Measurements from ENCODE around the gene GALNT7.

GRCh38 chr4:173265751-173266150 is 97.1 kb downstream of the GALNT7 start:
- TF ChIP-seq SP1 (IDR thresholded peaks at IDR 0.05; ENCODE audit: low read depth, low read length), result no peak
- no peak for TF ChIP-seq GABPA (IDR thresholded peaks at IDR 0.05; ENCODE audit: low read depth)
- no peak for TF ChIP-seq RFX5 (IDR thresholded peaks at IDR 0.05; ENCODE audit: low read depth, low read length)
- no peak for TF ChIP-seq CTCF (IDR thresholded peaks at IDR 0.05 in 2 of 3, conservative IDR thresholded peaks at IDR 0.05 in 1 of 3; ENCODE audit: control insufficient read depth in 2 of 3, extremely low read depth in 1 of 3, insufficient read depth in 1 of 3, low read depth in 3 of 3, low read length in 3 of 3)
- no peak for TF ChIP-seq ATF2 (IDR thresholded peaks at IDR 0.05; ENCODE audit: low read length)
- TF ChIP-seq POLR2A (IDR thresholded peaks at IDR 0.05; ENCODE audit: low read depth, low read length), result no peak
- TF ChIP-seq MAX (IDR thresholded peaks at IDR 0.05; ENCODE audit: low read depth, low read length), result no peak
- no peak for TF ChIP-seq ZBTB33 (IDR thresholded peaks at IDR 0.05)
- no peak for TF ChIP-seq E2F8 (IDR thresholded peaks at IDR 0.05; ENCODE audit: low read depth, partially characterized antibody)
- no peak for TF ChIP-seq JUND (IDR thresholded peaks at IDR 0.05; ENCODE audit: low read depth, low read length)
- TF ChIP-seq NR2C2 (IDR thresholded peaks at IDR 0.05; ENCODE audit: borderline replicate concordance, control insufficient read depth, insufficient read length, low read depth), result no peak
- no peak for TF ChIP-seq DPF2 (IDR thresholded peaks at IDR 0.05)
- TF ChIP-seq ZNF217 (IDR thresholded peaks at IDR 0.05), result no peak
- no peak for TF ChIP-seq BHLHE40 (IDR thresholded peaks at IDR 0.05; ENCODE audit: borderline replicate concordance in 1 of 2, low read depth in 2 of 2, low read length in 1 of 2)

Measured in GM12878 (cell line).